HG02970 (cell line): ENCODE data around the gene RAP1GAP.
"Not testable (repeated sequence)": the region's sequence is repeated elsewhere in the genome, so short reads cannot be mapped to it uniquely, and the experiment has no call there.

Experiments
- ATAC-seq: cut with Tn5 transposase; IDR thresholded peaks from one replicate; pipeline ENCODE4 v1.9.1; 2021; ENCODE audit warnings: mild to moderate bottlenecking, moderate library complexity, moderate number of reproducible peaks; ENCODE audit not compliant: unreplicated experiment, low FRiP score

The RAP1GAP gene

GRCh38 chr1:21647431-21648351, 21.5 kb downstream of the RAP1GAP start:
- no peak for ATAC-seq

- ATAC-seq: no peak
These were observed 23.6 kb downstream of the RAP1GAP start for GRCh38 chr1:21645550-21645949.

GRCh38 chr1:21644906-21645305, 24.3 kb downstream of the RAP1GAP start:
- no peak for ATAC-seq

GRCh38 chr1:21644348-21644747, 24.8 kb downstream of the RAP1GAP start:
- no peak for ATAC-seq

GRCh38 chr1:21643624-21644023, 25.5 kb downstream of the RAP1GAP start:
- no peak for ATAC-seq

GRCh38 chr1:21641967-21642739, 27.0 kb downstream of the RAP1GAP start:
- no peak for ATAC-seq

GRCh38 chr1:21641537-21641936, 27.6 kb downstream of the RAP1GAP start:
- no peak for ATAC-seq

- no peak for ATAC-seq
These were observed 28.1 kb downstream of the RAP1GAP start for GRCh38 chr1:21641076-21641475.

GRCh38 chr1:21640653-21641052, 28.5 kb downstream of the RAP1GAP start:
- no peak for ATAC-seq

- no peak for ATAC-seq
These were observed 29.5 kb downstream of the RAP1GAP start for GRCh38 chr1:21639594-21640041.

- ATAC-seq: no peak
These were observed 30.4 kb downstream of the RAP1GAP start for GRCh38 chr1:21638531-21639341.

GRCh38 chr1:21637514-21637913, 31.6 kb downstream of the RAP1GAP start:
- no peak for ATAC-seq

GRCh38 chr1:21636029-21636428, 33.1 kb downstream of the RAP1GAP start:
- no peak for ATAC-seq

GRCh38 chr1:21634806-21635535, 34.2 kb downstream of the RAP1GAP start:
- no peak for ATAC-seq

GRCh38 chr1:21633992-21634805, 35.0 kb downstream of the RAP1GAP start:
- ATAC-seq: no peak

- no peak for ATAC-seq
These were observed 35.9 kb downstream of the RAP1GAP start for GRCh38 chr1:21633141-21633755.

- no peak for ATAC-seq
These were observed 36.9 kb downstream of the RAP1GAP start for GRCh38 chr1:21631944-21632887.

GRCh38 chr1:21631590-21631943, 37.6 kb downstream of the RAP1GAP start:
- ATAC-seq: not testable (repeated sequence)
